SKM-1 (cell line): ENCODE measurements around the gene SLC39A7.

Experiments used
- DNase-seq: peaks from one replicate; lab custom pipeline; 2025; ENCODE audit not compliant: unreplicated experiment; lab: John Stamatoyannopoulos, UW

The SLC39A7 gene

GRCh38 chr6:33170176-33171015 lies 30.3 kb upstream of the SLC39A7 start:
- DNase-seq, result no peak

- no peak for DNase-seq
Measured at GRCh38 chr6:33171016-33171879, 29.4 kb upstream of the SLC39A7 start.

- no peak for DNase-seq
Measured at GRCh38 chr6:33171880-33172687, 28.6 kb upstream of the SLC39A7 start.

GRCh38 chr6:33172688-33173534 lies 27.8 kb upstream of the SLC39A7 start:
- no peak for DNase-seq

- no peak for DNase-seq
Measured at GRCh38 chr6:33173535-33174180, 27.0 kb upstream of the SLC39A7 start.

- no peak for DNase-seq
Measured at GRCh38 chr6:33174784-33175183, 25.9 kb upstream of the SLC39A7 start.

- no peak for DNase-seq
Measured at GRCh38 chr6:33175436-33176069, 25.1 kb upstream of the SLC39A7 start.

GRCh38 chr6:33176906-33177305 lies 23.8 kb upstream of the SLC39A7 start:
- DNase-seq, result no peak

- no peak for DNase-seq
Measured at GRCh38 chr6:33177552-33178446, 22.9 kb upstream of the SLC39A7 start.

GRCh38 chr6:33178755-33179475 lies 21.8 kb upstream of the SLC39A7 start:
- no peak for DNase-seq

GRCh38 chr6:33181141-33181540 lies 19.5 kb upstream of the SLC39A7 start:
- DNase-seq, result no peak

- DNase-seq, result no peak
Measured at GRCh38 chr6:33183071-33183683, 17.5 kb upstream of the SLC39A7 start.

GRCh38 chr6:33185190-33185589 lies 15.5 kb upstream of the SLC39A7 start:
- no peak for DNase-seq

- DNase-seq, result no peak
Measured at GRCh38 chr6:33185654-33186187, 14.9 kb upstream of the SLC39A7 start.

- DNase-seq, result no peak
Measured at GRCh38 chr6:33187809-33188208, 12.9 kb upstream of the SLC39A7 start.

GRCh38 chr6:33189164-33189563 lies 11.5 kb upstream of the SLC39A7 start:
- no peak for DNase-seq
